ENCODE data around the gene THAP8.

THAP8 gene

DNA sequence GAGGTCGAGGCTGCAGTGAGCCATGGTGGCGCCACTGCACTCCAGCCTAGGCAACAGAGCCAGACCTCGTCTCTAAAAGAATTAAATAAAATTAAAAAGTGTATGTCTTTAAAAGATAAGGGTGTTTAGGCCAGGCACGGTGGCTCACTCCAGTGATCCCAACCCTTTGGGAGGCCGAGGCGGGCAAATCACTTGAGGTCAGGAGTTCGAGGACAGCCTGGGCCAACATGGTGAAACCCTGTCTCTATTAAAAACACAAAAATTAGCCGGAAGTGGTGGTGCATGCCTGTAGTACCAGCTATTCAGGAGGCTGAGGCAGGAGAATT, 66.6 kb downstream of the THAP8 start:
- Histone ChIP-seq H3K27ac (replicated peaks) (no peak overlapping the region; the same call in 1 of the 2 replicates), H3K4me3 (replicated peaks; ENCODE audit: insufficient read depth, low read length) (peak overlapping the region; percentile 56), H3K27me3 (ENCODE audit: insufficient read depth, poor library complexity, severe bottlenecking) (no peaks in the 10 kb centered on the region)
- TF ChIP-seq, protein P1, sequence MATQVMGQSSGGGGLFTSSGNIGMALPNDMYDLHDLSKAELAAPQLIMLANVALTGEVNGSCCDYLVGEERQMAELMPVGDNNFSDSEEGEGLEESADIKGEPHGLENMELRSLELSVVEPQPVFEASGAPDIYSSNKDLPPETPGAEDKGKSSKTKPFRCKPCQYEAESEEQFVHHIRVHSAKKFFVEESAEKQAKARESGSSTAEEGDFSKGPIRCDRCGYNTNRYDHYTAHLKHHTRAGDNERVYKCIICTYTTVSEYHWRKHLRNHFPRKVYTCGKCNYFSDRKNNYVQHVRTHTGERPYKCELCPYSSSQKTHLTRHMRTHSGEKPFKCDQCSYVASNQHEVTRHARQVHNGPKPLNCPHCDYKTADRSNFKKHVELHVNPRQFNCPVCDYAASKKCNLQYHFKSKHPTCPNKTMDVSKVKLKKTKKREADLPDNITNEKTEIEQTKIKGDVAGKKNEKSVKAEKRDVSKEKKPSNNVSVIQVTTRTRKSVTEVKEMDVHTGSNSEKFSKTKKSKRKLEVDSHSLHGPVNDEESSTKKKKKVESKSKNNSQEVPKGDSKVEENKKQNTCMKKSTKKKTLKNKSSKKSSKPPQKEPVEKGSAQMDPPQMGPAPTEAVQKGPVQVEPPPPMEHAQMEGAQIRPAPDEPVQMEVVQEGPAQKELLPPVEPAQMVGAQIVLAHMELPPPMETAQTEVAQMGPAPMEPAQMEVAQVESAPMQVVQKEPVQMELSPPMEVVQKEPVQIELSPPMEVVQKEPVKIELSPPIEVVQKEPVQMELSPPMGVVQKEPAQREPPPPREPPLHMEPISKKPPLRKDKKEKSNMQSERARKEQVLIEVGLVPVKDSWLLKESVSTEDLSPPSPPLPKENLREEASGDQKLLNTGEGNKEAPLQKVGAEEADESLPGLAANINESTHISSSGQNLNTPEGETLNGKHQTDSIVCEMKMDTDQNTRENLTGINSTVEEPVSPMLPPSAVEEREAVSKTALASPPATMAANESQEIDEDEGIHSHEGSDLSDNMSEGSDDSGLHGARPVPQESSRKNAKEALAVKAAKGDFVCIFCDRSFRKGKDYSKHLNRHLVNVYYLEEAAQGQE (IDR thresholded peaks at IDR 0.05; ENCODE audit: insufficient replicate concordance, low read depth), result no peak
- TF ChIP-seq GABPA (IDR thresholded peaks at IDR 0.05; ENCODE audit: low read depth), result no peak
- no peak for TF ChIP-seq POLR2AphosphoS5 (IDR thresholded peaks at IDR 0.05; ENCODE audit: low read depth)
- no peak for TF ChIP-seq CTCF (IDR thresholded peaks at IDR 0.05; ENCODE audit: insufficient read depth, low read length)
- no peak for TF ChIP-seq SPI1 (IDR thresholded peaks at IDR 0.05; ENCODE audit: borderline replicate concordance, low read depth)
- DNase-seq (ENCODE audit: low read depth in 1 of 2, low spot score in 1 of 2), result peak in 1 of 2 experiments; percentile 11

GRCh38 chr19:35986664-35987570, 67.2 kb downstream of the THAP8 start:
- DNase-seq (ENCODE audit: low read depth in 1 of 2, low spot score in 1 of 2), result peak; percentile 75 to 78
- TF ChIP-seq POLR2AphosphoS5 (IDR thresholded peaks at IDR 0.05; ENCODE audit: low read depth) (no peak), CTCF (IDR thresholded peaks at IDR 0.05; ENCODE audit: insufficient read depth, low read length) (peak; percentile 2), SPI1 (IDR thresholded peaks at IDR 0.05; ENCODE audit: borderline replicate concordance, low read depth) (0 out of 2 replicates have a peak, but pooled peaks have one; percentile 9)
- TF ChIP-seq, protein P1 (IDR thresholded peaks at IDR 0.05; ENCODE audit: insufficient replicate concordance, low read depth), result peak; percentile 28
- no peaks in the 10 kb centered on the region for H3K27me3 ChIP-seq (ENCODE audit: insufficient read depth, poor library complexity, severe bottlenecking)
- no peak overlapping the region; the same call in 1 of the 2 replicates for H3K27ac ChIP-seq (replicated peaks)
- H3K4me3 ChIP-seq (replicated peaks; ENCODE audit: insufficient read depth, low read length), result peak overlapping the region; percentile 56

DNA sequence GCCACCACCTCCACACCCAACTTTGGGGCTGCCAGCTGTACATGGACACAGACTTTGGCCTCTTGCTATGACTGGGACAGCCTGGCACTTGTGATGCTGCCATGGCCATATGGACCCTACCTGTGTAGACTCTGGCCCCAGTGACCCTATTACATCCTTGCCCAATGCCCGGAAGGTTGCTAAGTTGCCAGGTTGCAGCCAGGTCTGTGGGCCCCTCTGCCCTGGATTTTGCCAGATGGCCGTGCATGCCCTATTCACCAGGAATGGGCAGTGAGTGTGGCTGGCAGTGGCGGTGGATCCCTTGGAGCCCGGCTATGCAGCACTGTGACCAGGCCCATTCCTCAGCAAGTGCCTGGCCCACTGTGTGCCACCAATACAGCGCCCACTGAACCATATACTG, 68.0 kb downstream of the THAP8 start:
- H3K27me3 ChIP-seq (ENCODE audit: insufficient read depth, poor library complexity, severe bottlenecking), result no peaks in the 10 kb centered on the region
- no peak overlapping the region for H3K4me3 ChIP-seq (replicated peaks; ENCODE audit: insufficient read depth, low read length)
- DNase-seq (ENCODE audit: low read depth in 1 of 2, low spot score in 1 of 2), result no peak
- H3K27ac ChIP-seq (replicated peaks), result no peak overlapping the region
- no peak for TF ChIP-seq SPI1 (IDR thresholded peaks at IDR 0.05; ENCODE audit: borderline replicate concordance, low read depth)
- no peak for TF ChIP-seq CTCF (IDR thresholded peaks at IDR 0.05; ENCODE audit: insufficient read depth, low read length)
- TF ChIP-seq, protein P1 (IDR thresholded peaks at IDR 0.05; ENCODE audit: insufficient replicate concordance, low read depth), result no peak
- no peak for TF ChIP-seq POLR2AphosphoS5 (IDR thresholded peaks at IDR 0.05; ENCODE audit: low read depth)
- no peak for TF ChIP-seq GABPA (IDR thresholded peaks at IDR 0.05; ENCODE audit: low read depth)

All from HL-60 (cell line).